GM18526 (cell line): ENCODE results near the gene CABCOCO1.

Experiments used
- POLR2A ChIP-seq: IDR thresholded peaks from 3 replicates; pipeline ENCODE4 v1.6.1; 2011; ENCODE audit not compliant: insufficient read length; ENCODE audit errors: extremely low read depth

The CABCOCO1 gene

GRCh38 chr10:61804414-61804813, 141.7 kb downstream of the CABCOCO1 start:
- TF ChIP-seq POLR2A: no peak

- TF ChIP-seq POLR2A: no peak
These were observed 142.4 kb downstream of the CABCOCO1 start for GRCh38 chr10:61805091-61805490.

- TF ChIP-seq POLR2A: no peak
These were observed 147.5 kb downstream of the CABCOCO1 start for GRCh38 chr10:61810263-61810662.

- no peak for TF ChIP-seq POLR2A
These were observed 149.5 kb downstream of the CABCOCO1 start for GRCh38 chr10:61812052-61812721.

GRCh38 chr10:61812920-61813319, 150.2 kb downstream of the CABCOCO1 start:
- no peak for TF ChIP-seq POLR2A

- no peak for TF ChIP-seq POLR2A
These were observed 151.4 kb downstream of the CABCOCO1 start for GRCh38 chr10:61814160-61814559.

- no peak for TF ChIP-seq POLR2A
These were observed 152.8 kb downstream of the CABCOCO1 start for GRCh38 chr10:61815496-61815895.
